Measurements from ENCODE around the gene TRANK1.

- TF ChIP-seq CTCF (IDR thresholded peaks at IDR 0.05; ENCODE audit: insufficient read depth, low read length) (no peak), REST (IDR thresholded peaks at IDR 0.05; ENCODE audit: insufficient replicate concordance, low read depth) (no peak), POLR2AphosphoS5 (IDR thresholded peaks at IDR 0.05; ENCODE audit: low read depth) (no peak)
Measured at GRCh38 chr3:36820083-36820482, 124.8 kb downstream of the TRANK1 start.
